SK-N-SH treated with all-trans-retinoic acid at 6 μM for 48 hours (cell line): ENCODE data around the gene TEAD1.

Experiments
- BACH2 ChIP-seq: fragments of 250-450 bp; sonication (Bioruptor Pico); IDR thresholded peaks from 2 replicates; pipeline ENCODE4 v1.9.0; 2021; ENCODE audit warnings: mild to moderate bottlenecking, borderline replicate concordance
- TCF4 ChIP-seq: fragments of 250-450 bp; sonication (Bioruptor Pico); IDR thresholded peaks from 2 replicates; pipeline ENCODE4 v1.8.0; 2021; ENCODE audit warnings: mild to moderate bottlenecking, moderate library complexity, borderline replicate concordance
- ZFP3 ChIP-seq: fragments of 250-450 bp; sonication (Bioruptor Pico); IDR thresholded peaks from 2 replicates; pipeline ENCODE4 v1.5.0; 2020; ENCODE audit warnings: mild to moderate bottlenecking, moderate library complexity
- ZFP30 ChIP-seq: fragments of 450-650 bp; formaldehyde crosslinking; IDR thresholded peaks from 2 replicates; pipeline ENCODE4 v1.5.0; 2022; ENCODE audit warnings: mild to moderate bottlenecking, moderate library complexity
- ZNF565 ChIP-seq: fragments of 450-650 bp; formaldehyde crosslinking; conservative IDR thresholded peaks from 2 replicates; pipeline ENCODE4 v1.5.0; 2020; ENCODE audit warnings: low read depth, mild to moderate bottlenecking, moderate library complexity

DNA sequence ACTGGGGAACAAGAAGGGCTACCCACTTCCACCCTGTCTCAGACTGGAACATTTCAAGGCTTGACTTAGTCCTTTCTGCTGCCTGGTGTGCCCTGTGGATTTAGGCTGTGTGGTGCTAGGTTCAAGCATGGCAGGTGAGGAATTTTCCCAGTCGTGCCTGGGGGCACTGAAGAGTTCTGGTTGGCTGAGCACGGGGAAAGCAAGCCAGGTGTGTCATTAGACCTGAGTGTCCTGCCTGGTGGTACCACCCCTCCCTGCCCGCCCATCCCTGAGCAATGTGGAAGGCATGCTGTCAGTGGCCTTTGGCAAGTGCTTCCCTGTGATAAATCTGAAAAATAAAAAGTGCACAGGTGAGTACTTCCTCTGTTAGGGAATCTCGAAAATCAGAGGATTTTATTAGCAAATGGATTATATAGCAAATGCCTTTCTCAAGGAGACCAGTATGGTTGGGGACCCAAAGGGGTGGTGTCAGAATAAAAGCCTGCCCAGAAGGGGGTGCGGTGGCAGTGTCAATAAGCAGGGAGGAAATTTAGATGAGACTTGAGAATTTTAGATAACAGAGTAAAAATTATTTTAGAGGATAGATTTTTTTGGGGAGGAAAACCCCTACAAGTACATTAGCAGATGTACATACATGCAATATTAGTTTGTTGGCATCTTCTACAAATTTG is 22.8 kb downstream of the TEAD1 start:
- no peak for TF ChIP-seq ZFP30 (CRISPR knock-in tag)
- TF ChIP-seq ZNF565 (CRISPR knock-in tag): no peak
- TF ChIP-seq TCF4: no peak
- no peak for TF ChIP-seq BACH2 (CRISPR knock-in tag)
- TF ChIP-seq ZFP3: no peak
